PC-9 (cell line): Measurements from ENCODE around the gene TMEM232.

Experiments used
- CTCF ChIP-seq: fragments of 200-600 bp; sonication (generic); conservative IDR thresholded peaks from 2 replicates; pipeline ENCODE4 v1.6.1; 2017; ENCODE audit warnings: mixed run types, antibody characterized with exemption, mild to moderate bottlenecking, moderate library complexity
- EZH2 ChIP-seq: fragments of 200-600 bp; sonication (generic); IDR thresholded peaks from 2 replicates; pipeline ENCODE4 v1.8.0; 2017; ENCODE audit warnings: antibody characterized with exemption, low read depth

- no peak for TF ChIP-seq EZH2
- TF ChIP-seq CTCF = no peak
Measured at GRCh38 chr5:110735556-110735955, 9.1 kb upstream of the TMEM232 start.
